ENCODE measurements around the gene LPAR4.
"Not testable (repeated sequence)": the region's sequence is repeated elsewhere in the genome, so short reads cannot be mapped to it uniquely, and the experiment has no call there.

The LPAR4 gene, protein sequence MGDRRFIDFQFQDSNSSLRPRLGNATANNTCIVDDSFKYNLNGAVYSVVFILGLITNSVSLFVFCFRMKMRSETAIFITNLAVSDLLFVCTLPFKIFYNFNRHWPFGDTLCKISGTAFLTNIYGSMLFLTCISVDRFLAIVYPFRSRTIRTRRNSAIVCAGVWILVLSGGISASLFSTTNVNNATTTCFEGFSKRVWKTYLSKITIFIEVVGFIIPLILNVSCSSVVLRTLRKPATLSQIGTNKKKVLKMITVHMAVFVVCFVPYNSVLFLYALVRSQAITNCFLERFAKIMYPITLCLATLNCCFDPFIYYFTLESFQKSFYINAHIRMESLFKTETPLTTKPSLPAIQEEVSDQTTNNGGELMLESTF

DNA sequence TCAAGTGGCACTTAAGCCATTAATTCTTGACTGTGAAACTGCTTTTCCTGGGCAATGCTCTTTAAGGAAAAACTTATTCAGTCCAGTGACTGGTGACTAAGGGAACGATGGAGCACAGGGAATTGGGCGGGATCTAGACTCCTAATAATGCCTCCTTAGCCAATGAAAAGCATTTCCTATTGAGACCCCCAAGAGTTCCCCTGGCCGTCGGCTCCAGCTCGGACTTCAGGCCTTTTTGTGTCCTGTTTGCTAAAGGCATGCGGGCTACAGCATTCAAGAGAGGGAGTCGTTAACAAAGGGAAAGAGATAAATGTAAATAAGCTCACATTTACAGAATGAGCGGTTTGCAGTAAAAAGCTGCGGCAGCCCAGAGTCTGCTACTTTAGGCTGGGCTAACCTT is at the start of gene LPAR4:
Gene LPAR4 (plus strand): TSS at position 232 of the 400 bp plus-strand sequence. CDS start 7,150 bp downstream, outside the sequence.
- DNase-seq = no peak

DNA sequence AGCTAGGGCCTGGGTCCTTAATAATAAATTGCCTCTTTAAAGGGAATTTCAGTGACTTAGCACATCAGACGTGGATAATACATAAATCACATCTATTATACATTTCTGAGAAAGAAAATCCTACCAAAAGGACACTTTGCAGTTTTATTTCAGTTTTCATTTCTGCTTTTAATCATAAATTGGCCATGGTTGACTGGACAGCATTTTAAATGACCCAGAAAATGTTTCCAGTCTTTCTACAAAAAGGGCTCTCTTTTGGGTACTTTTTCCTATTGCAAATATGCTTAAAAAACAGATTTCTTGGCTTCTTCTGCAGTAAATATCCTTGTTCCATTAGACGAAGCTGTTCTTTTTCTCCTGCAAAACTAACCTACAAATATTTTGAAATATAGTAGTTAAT is 41.4 kb upstream of the LPAR4 start:
- no peak for DNase-seq

DNA sequence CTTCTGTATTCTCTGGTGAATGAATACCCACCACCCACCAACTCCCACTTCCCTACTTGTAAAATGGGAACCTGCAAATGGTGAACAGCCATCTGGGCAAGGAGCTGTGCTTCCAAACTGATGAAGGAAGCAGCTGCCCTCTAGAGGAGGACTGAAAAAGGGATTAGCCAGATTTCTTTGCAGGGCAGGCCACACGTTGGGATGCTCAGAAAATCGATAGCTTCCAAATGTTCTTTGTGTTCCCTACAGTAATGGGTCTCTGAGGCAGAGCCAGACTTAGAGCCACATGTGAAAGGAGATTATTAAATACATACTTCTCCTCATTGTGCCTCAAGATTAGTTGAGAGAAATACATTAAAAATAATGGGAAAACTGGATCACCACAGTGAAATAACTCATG is 39.3 kb upstream of the LPAR4 start:
- no peak for DNase-seq

DNA sequence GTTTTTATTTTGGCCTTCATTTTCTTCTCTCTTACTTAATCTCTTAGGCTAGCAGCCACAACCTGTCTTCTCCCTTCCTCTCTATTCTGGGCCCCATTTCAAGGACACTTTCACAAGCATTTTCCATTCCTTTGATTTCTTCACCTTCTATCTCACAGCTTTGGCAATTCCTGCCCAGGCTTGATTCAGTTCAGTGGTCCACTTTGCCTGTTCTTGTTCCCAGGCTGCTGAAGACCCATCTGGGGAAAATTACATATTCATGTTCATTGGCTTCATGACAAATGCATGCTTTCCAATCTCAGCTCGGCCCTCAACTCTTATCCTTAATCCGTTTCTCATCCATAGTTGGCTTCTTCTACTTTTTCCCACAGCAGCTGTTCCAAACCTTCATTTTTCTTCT is 38.7 kb upstream of the LPAR4 start:
- no peak for DNase-seq

DNA sequence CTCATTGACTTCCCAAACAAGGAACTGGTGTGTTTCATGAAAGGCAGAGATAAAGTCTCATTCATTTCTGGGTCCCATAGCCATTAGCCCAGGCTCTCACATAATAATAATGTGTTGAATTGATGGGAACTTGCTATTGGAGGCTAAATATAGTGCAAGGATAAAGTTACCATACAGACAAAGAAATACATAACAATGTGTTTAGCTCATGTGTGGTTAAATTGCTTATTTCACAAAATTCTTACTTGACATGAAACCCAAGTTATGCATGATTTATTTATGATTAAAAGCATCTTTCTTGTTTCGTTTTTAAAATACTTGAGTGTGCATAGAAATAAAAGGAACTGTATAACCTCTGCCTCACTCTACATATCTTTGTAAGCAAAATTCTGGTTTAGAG is 37.3 kb upstream of the LPAR4 start:
- DNase-seq = no peak

DNA sequence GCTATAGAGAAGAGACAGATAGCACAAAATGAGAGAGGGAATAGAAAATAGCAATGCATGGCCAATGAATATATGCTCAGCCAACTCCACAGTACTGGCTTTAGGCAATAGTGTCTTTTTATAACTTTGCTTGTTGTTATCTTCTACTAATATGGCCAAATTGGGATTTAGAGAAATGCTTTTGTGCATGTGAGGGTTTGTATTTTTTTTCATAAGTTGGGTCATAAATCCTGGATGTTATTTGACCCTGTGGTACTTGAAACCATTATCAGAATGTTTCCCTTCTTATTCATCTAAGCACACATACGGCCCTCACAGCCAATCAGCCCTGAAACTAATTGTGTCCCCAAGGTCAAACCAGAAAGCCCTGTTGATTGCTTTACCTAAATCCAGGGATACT is 35.2 kb upstream of the LPAR4 start:
- DNase-seq = no peak

DNA sequence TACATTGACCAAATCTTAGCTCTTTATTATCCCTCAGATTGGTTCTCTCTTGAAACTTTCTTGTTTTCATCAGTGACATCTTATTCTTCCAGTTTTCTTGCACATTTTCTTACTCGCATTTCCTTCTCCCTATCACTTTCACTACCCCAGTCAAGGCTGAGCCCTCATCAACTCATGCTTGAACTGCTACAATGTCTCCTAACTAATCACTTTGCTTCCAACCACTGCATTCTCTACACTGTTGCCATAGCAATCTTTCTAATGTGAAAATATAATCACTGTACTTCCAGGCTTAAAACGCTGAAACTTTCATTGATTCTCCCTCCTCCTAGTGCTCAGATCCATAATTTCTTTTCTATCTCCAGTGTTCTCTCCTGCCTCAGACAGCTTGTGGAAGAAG is 22.2 kb upstream of the LPAR4 start:
- DNase-seq = no peak

DNA sequence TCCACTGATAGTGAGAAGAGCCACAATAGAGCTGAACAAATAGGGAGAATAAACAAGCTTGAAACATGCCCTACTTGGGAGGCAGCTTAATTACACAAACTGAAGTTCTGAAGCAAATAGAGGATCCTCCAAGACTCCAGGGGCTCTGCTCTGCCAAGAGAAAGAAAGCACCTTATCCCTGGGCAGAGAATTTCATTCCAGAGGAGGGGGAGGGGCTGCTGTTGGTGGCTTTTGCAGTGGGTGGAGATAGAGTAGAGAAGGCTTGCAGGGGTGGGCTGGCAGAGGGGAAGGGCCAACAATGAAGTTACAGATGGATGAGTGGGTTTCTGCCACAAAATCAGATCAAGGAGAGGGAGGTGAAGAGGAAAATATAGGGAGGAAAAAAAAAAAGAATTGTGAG is 1.0 kb upstream of the LPAR4 start:
- no peak for DNase-seq

DNA sequence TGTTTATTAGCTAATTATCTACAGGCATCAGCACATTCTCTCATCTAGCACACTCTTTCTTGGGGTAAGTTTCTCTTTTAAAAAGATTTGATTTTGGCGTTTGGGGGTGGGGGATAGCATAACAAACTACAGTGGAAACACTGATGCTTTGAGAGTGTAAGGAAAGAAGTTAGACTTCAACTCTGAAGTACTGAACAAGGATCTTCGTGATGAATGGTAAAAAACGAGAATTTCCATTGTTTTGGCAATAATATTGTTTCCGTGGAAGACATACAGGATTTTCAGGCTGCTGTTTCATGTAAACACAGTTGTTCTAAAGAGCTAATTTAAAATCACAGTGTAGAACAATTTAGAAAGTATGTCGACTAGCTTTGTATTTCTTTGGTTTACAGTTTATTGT is 451 bp downstream of the LPAR4 start:
- no peak for DNase-seq

DNA sequence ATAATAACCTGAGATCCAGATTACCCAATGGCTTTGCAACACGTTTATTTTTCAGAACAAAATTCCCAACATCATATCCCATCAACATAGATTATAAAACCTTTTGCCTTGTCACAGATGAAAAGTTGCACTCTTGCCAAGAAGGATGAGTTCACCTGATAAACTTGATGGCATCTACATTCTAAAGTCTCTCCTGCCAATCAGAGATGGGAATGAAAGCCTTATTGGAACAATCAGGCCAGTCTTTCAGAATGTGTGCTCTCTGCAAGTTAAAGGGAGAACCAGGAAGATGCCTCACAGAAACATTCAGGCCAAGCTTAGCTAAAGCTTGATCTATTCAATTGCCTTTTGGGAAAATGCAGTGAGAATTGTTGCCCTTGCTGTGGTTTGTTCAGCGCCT is 1.3 kb downstream of the LPAR4 start:
- no peak for DNase-seq

DNA sequence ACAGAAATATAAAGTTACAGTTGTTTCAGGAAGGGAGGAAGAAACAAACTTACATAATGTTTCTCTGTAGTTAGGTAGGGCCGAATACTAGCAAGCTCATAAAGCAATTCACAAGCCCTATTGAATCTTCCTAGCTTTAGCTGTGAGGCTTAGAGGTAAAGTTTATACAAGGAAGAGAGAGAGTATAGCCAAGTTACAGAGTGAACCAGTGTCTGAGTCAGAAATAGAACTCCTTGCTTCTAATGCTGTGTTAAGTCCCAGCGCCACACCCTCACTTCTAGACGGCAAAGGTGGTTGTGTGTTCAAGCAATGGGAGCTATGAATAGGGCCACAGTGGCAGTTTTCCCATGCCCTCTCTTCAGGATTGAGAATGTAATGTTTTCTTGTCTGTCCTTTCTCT is 6.1 kb downstream of the LPAR4 start:
- DNase-seq = no peak

DNA sequence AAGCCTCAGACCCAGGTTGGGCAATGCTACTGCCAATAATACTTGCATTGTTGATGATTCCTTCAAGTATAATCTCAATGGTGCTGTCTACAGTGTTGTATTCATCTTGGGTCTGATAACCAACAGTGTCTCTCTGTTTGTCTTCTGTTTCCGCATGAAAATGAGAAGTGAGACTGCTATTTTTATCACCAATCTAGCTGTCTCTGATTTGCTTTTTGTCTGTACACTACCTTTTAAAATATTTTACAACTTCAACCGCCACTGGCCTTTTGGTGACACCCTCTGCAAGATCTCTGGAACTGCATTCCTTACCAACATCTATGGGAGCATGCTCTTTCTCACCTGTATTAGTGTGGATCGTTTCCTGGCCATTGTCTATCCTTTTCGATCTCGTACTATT is 7.4 kb downstream of the LPAR4 start:
- DNase-seq = no peak

DNA sequence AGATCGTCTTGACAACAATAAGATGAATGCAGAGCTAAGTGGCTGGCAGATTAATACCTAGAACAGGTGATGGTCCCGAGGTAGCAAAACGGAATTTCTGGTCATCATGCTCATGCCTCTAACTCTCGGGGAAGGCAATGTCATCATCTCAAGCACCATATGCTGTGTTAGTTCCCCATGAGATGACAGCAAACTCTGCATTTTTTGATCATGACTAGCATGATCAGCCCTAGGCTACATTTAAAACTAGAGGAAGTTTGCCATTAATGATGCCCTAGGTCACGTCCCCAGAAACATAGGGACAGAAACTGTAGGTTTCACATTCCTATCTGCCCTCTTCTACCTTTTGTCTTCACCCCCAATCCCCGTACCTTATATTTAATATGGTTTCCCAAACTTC is 11.6 kb downstream of the LPAR4 start:
- no peak for DNase-seq

DNA sequence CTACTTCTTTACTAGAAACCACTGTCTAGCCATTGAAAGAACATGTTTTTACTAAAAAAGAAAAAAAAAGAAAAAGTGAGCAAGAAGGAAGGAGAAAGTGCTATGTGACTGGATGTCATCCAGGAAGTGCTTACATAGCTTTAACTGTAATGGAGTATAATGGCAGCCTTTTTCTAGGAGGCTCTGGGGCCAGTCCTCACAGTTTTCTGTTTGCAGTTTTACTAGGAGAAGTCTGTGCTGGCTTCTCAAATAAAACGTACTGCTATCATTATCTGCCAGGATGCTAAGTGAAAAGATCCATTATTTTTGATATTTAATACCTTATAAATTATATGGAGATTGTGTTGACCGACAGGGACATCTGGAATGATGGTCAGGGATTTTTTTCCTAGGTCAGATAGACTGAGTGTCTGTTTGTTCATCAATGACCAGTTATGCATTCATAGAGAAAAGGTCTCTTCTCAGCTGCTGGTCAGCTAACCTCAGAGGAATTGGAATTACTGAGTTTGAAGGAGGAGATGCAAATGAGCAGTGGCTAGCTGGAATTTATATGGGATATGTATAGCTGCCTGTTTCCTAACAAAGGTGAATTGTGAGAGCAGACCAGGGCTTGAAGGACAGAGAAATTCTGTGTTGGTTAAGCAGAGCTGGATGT is 21.7 kb downstream of the LPAR4 start:
- no peak for DNase-seq

DNA sequence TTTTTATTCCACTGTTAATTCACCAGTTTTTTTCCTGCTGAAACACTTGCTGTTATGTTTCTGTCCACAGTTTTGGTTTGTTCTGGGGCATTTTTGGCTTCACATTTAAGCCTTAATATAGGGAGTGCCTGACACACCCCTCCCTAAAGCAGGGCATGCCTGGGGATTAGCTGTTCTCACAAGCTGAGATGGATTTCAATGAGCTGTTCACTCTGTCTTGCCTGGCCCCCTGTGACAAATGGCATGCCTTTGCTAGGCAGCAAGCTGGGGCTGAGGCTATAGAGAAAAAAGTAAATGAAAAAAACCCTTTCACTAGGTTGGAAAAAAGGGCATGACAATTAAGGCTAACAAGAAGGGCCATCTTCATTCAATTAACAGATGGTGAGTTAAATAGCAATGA is 22.4 kb downstream of the LPAR4 start:
- DNase-seq = no peak

DNA sequence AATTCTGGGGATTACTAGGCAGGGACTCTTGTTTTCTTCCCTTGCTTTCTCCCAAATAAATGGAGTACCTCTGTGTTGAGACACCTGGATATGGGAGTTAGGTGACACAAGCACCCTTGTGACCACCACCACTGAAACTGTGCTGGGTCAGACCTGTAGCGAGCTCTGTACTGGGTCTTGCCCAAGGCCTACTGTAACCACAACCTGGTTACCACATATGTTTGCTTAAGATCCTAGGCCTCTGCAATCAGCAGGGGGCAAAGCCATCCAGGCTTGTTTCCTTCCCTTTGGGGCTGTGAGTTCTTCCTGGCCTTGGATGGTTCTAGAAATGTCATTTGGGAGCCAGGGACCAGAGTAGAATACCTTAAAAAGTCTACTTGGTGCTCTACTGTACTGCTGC is 49.4 kb downstream of the LPAR4 start:
- no peak for DNase-seq

DNA sequence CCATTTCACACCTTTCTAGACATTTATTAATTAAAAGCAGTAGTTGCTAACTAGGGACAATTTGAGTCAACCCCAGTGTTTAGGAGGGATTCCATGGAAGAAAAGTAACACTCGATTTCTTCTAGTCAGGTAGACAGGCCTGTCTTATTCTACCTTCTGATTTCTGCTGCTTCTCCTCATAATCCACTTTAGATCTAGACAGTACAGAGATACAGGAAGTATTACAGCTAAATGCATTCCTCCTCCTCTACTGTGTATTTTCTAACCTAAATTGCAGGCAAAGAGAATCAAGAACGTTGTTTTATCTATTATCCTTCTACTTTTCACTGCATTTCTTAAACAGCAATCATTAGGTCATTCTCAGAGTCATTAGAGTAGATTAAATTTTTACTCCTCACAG is 52.6 kb downstream of the LPAR4 start:
- no peak for DNase-seq

DNA sequence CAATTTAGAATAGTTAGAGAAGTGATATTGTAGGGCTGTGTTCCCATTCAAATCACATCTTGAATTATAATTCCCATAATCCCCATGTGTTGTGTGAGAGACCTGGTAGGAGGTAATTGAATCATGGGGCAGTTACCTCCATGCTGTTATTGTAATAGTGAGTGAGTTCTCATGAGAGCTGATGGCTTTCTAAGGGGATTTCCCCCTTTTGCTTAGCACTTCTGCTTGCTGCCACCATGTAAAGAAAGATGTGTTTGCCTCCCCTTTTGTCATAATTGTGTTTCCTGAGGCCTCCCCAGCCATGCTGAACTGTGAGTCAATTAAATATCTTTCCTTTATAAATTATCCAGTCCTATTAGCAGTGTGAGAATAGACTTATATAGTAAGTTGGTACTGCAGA is 53.2 kb downstream of the LPAR4 start:
- no peak for DNase-seq

DNA sequence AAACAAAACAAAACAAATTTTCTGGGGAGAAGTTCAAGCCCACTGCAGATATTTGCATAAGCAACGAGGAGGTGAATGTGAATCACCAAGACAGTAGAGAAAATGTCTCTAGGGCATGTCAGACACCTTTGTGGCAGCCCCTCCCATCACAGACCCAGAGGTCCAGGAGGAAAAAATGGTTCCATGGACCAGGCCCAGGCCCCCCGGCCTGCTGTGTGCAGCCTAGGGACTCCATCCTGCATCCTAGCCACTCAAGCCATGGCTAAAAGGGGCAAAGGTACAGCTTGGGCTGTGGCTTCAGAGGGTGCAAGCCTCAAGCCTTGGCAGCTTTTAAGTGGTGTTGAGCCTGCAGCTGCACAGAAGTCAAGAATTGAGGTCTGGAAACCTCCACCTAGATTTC is 54.0 kb downstream of the LPAR4 start:
- DNase-seq = no peak

DNA sequence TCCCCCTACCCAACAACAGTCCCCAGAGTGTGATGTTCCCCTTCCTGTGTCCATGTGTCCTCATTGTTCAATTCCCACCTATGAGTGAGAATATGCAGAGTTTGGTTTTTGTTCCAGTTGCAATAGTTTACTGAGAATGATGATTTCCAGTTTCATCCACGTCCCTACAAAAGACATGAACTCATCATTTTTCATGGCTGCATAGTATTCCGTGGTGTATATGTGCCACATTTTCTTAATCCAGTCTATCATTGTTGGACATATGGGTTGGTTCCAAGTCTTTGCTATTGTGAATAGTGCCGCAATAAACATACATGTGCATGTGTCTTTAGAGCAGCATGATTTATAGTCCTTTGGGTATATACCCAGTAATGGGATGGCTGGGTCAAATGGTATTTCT is 55.0 kb downstream of the LPAR4 start:
- not testable (repeated sequence) for DNase-seq

Measured in 8988T (cell line).